Stimulated activated CD8-positive, alpha-beta memory T cell treated with anti-CD3 and anti-CD28 coated beads, Interleukin-12 subunit alpha, Interleukin-12 subunit beta, amount 100 ng/mL, for 24 hours (primary cell): ENCODE measurements around the gene H6PD.
"Not testable (repeated sequence)": the region's sequence is repeated elsewhere in the genome, so short reads cannot be mapped to it uniquely, and the experiment has no call there.

ENCODE experiments used
- DNase-seq: peaks from one replicate; pipeline ENCODE4 v3.0.0-alpha.2; 2020; ENCODE audit errors: extremely low read depth

The H6PD gene

GRCh38 chr1:9296850-9297249, 62.3 kb downstream of the H6PD start:
- DNase-seq: no peak

GRCh38 chr1:9297831-9298230, 63.3 kb downstream of the H6PD start:
- DNase-seq: no peak

- no peak for DNase-seq
Observed at GRCh38 chr1:9298282-9298681, 63.7 kb downstream of the H6PD start.

GRCh38 chr1:9299571-9300541, 65.3 kb downstream of the H6PD start:
- not testable (repeated sequence) for DNase-seq

- no peak for DNase-seq
Observed at GRCh38 chr1:9300573-9300972, 66.0 kb downstream of the H6PD start.

- no peak for DNase-seq
Observed at GRCh38 chr1:9302745-9303524, 68.4 kb downstream of the H6PD start.

- DNase-seq: no peak
Observed at GRCh38 chr1:9303916-9304315, 69.3 kb downstream of the H6PD start.

- DNase-seq: no peak
Observed at GRCh38 chr1:9305216-9305615, 70.6 kb downstream of the H6PD start.

GRCh38 chr1:9306006-9306405, 71.4 kb downstream of the H6PD start:
- no peak for DNase-seq

- no peak for DNase-seq
Observed at GRCh38 chr1:9307303-9307702, 72.7 kb downstream of the H6PD start.

- no peak for DNase-seq
Observed at GRCh38 chr1:9308236-9308785, 73.7 kb downstream of the H6PD start.

- no peak for DNase-seq
Observed at GRCh38 chr1:9309080-9309479, 74.5 kb downstream of the H6PD start.

- no peak for DNase-seq
Observed at GRCh38 chr1:9309991-9310390, 75.4 kb downstream of the H6PD start.

GRCh38 chr1:9311029-9311428, 76.5 kb downstream of the H6PD start:
- no peak for DNase-seq

GRCh38 chr1:9311479-9311878, 76.9 kb downstream of the H6PD start:
- DNase-seq: no peak

- no peak for DNase-seq
Observed at GRCh38 chr1:9312168-9312720, 77.7 kb downstream of the H6PD start.

- DNase-seq: no peak
Observed at GRCh38 chr1:9313576-9313975, 79.0 kb downstream of the H6PD start.

GRCh38 chr1:9314111-9314510, 79.5 kb downstream of the H6PD start:
- no peak for DNase-seq

- DNase-seq: no peak
Observed at GRCh38 chr1:9314711-9315379, 80.3 kb downstream of the H6PD start.

- DNase-seq: peak; percentile 31
Observed at GRCh38 chr1:9315411-9316079, 81.0 kb downstream of the H6PD start.

GRCh38 chr1:9316080-9316444, 81.5 kb downstream of the H6PD start:
- DNase-seq: no peak
